Bronchial epithelial cell (primary cell): ENCODE data around the gene COMMD3. TPM values are rescaled to one million over a fixed set of nuclear protein-coding genes. Genes with fewer than 3 reads are reported as not detected.

Source experiments
- DNase-seq: peaks from one replicate; pipeline ENCODE4 v3.0.0-alpha.2; 2010; ENCODE audit warnings: low read depth
- FAIRE-seq: peaks from 2 replicates; lab custom pipeline; 2011; peaks lifted over from hg19 to GRCh38; lab: Jason Lieb, UNC
- H3K27me3 ChIP-seq: 2 replicates; pipeline ENCODE4 v1.5.1; 2011; ENCODE audit warnings: low read length; ENCODE audit not compliant: control insufficient read depth, insufficient read depth
- H3K36me3 ChIP-seq: 2 replicates; pipeline ENCODE4 v1.5.1; 2011; ENCODE audit warnings: low read length; ENCODE audit not compliant: control insufficient read depth, insufficient read depth
- H3K4me3 ChIP-seq: 2 replicates; pipeline ENCODE4 v1.5.1; 2011; ENCODE audit warnings: mild to moderate bottlenecking, low read depth, low read length, control low read depth
- CTCF ChIP-seq: IDR thresholded peaks from 2 replicates; pipeline ENCODE4 v1.5.1; 2011; ENCODE audit warnings: mild to moderate bottlenecking, moderate library complexity, low read length, control low read depth, inconsistent platforms; ENCODE audit not compliant: insufficient read depth, severe bottlenecking
- total RNA-seq: library from RNA; depleted of rRNA; stranded (reverse); fragments of >200 nt; gene quantifications from 2 replicates; pipeline ENCODE4 v1.2.1, GENCODE V29; 2014

COMMD3 gene
- total RNA-seq, 1 donor from 2014 or later = 32.9 TPM

- DNase-seq (no peak), FAIRE-seq (no peak)
- H3K27me3 ChIP-seq = peaks cover 17% of the 10 kb centered on the region
- no peak for TF ChIP-seq CTCF
- peak within 1 kb of the TSS; percentile 78 for H3K4me3 ChIP-seq
- H3K36me3 ChIP-seq = no peaks in the 10 kb centered on the region
These were observed 4.5 kb downstream of the COMMD3 start, which contains the start of gene BMI1 for GRCh38 chr10:22320591-22321155. Gene BMI1, plus strand, starts transcription at chr10:22321099. Its CDS starts 5,351 bp downstream, at chr10:22326450.

- DNase-seq (peak; percentile 44), FAIRE-seq (no peak)
- no peak for TF ChIP-seq CTCF
- H3K27me3 ChIP-seq = peaks cover 17% of the 10 kb centered on the region
- H3K4me3 ChIP-seq = peak overlapping the region; percentile 78
- no peaks in the 10 kb centered on the region for H3K36me3 ChIP-seq
These were observed 5.2 kb downstream of the COMMD3 start for GRCh38 chr10:22321156-22321923.

GRCh38 chr10:22321924-22322640 is 5.9 kb downstream of the COMMD3 start:
- no peak for DNase-seq
- TF ChIP-seq CTCF = no peak
- peak overlapping the region; percentile 48 for H3K4me3 ChIP-seq
- peaks cover 17% of the 10 kb centered on the region for H3K27me3 ChIP-seq
- no peak for FAIRE-seq
- no peaks in the 10 kb centered on the region for H3K36me3 ChIP-seq

- Histone ChIP-seq H3K4me3 (peak overlapping the region; percentile 48), H3K36me3 (no peaks in the 10 kb centered on the region), H3K27me3 (peaks cover 17% of the 10 kb centered on the region)
- FAIRE-seq (no peak), DNase-seq (no peak)
- no peak for TF ChIP-seq CTCF
These were observed 6.5 kb downstream of the COMMD3 start for GRCh38 chr10:22322641-22323160.

- no peak for FAIRE-seq
- no peak for TF ChIP-seq CTCF
These were observed 7.5 kb downstream of the COMMD3 start for GRCh38 chr10:22323538-22324305.

More at GRCh38 chr10:22323538-22324305, 7.5 kb downstream of the COMMD3 start:
- Histone ChIP-seq H3K27me3 (peaks cover 17% of the 10 kb centered on the region), H3K4me3 (no peak overlapping the region), H3K36me3 (no peaks in the 10 kb centered on the region)
- no peak for DNase-seq
